ENCODE measurements around the gene TRPM5. TPM values are rescaled to one million over a fixed set of nuclear protein-coding genes. Genes with fewer than 3 reads are reported as not detected.

Gene TRPM5
- total RNA-seq, 1 experiment from 2014 or later = not detected

- H3K27ac ChIP-seq = no peak overlapping the region
Observed at GRCh38 chr11:2412323-2412722, 32.0 kb downstream of the TRPM5 start.

GRCh38 chr11:2411446-2412305 lies 32.6 kb downstream of the TRPM5 start:
- no peaks in the 10 kb centered on the region for H3K36me3 ChIP-seq
- no peak overlapping the region for H3K4me3 ChIP-seq
- peaks cover 9% of the 10 kb centered on the region for H3K27me3 ChIP-seq (replicated peaks)
- no peaks in the 10 kb centered on the region; the same call in 1 of the 2 replicates for H3K9me3 ChIP-seq (replicated peaks)
- H3K4me1 ChIP-seq (replicated peaks) = no peaks in the 10 kb centered on the region
- no peak for DNase-seq (ENCODE audit: low read depth in 1 of 2, low spot score in 2 of 2)
- H3K27ac ChIP-seq = no peak overlapping the region

More at GRCh38 chr11:2412323-2412722, 32.0 kb downstream of the TRPM5 start:
- 0 out of 2 replicates have a peak, but pooled peaks cover 2% of the 10 kb centered on the region for H3K4me1 ChIP-seq (replicated peaks)
- no peak overlapping the region for H3K4me3 ChIP-seq
- DNase-seq (ENCODE audit: low read depth in 1 of 2, low spot score in 2 of 2) = no peak
- H3K36me3 ChIP-seq = no peaks in the 10 kb centered on the region
- H3K9me3 ChIP-seq (replicated peaks) = no peaks in the 10 kb centered on the region; the same call in 1 of the 2 replicates
- H3K27me3 ChIP-seq (replicated peaks) = peaks cover 15% of the 10 kb centered on the region

- Histone ChIP-seq H3K36me3 (peaks cover 3% of the 10 kb centered on the region), H3K4me1 (replicated peaks) (no peaks in the 10 kb centered on the region), H3K27ac (no peak overlapping the region), H3K9me3 (replicated peaks) (no peaks in the 10 kb centered on the region), H3K4me3 (no peak overlapping the region), H3K27me3 (replicated peaks) (no peaks in the 10 kb centered on the region; the same call in 1 of the 2 replicates)
- no peak for DNase-seq (ENCODE audit: low read depth in 1 of 2, low spot score in 2 of 2)
Observed at GRCh38 chr11:2410616-2411015, 33.7 kb downstream of the TRPM5 start.

GRCh38 chr11:2409611-2410468 lies 34.5 kb downstream of the TRPM5 start:
- Histone ChIP-seq H3K9me3 (replicated peaks) (no peaks in the 10 kb centered on the region), H3K27me3 (replicated peaks) (no peaks in the 10 kb centered on the region; the same call in 1 of the 2 replicates), H3K27ac (no peak overlapping the region), H3K4me3 (no peak overlapping the region), H3K36me3 (peaks cover 10% of the 10 kb centered on the region), H3K4me1 (replicated peaks) (no peaks in the 10 kb centered on the region)
- DNase-seq (ENCODE audit: low read depth in 1 of 2, low spot score in 2 of 2) = no peak

- DNase-seq (ENCODE audit: low read depth in 1 of 2, low spot score in 2 of 2) = no peak
- Histone ChIP-seq H3K27me3 (replicated peaks) (no peaks in the 10 kb centered on the region; the same call in 1 of the 2 replicates), H3K4me3 (no peak overlapping the region), H3K36me3 (peaks cover 18% of the 10 kb centered on the region), H3K27ac (no peak overlapping the region), H3K4me1 (replicated peaks) (no peaks in the 10 kb centered on the region), H3K9me3 (replicated peaks) (no peaks in the 10 kb centered on the region)
Observed at GRCh38 chr11:2409126-2409525, 35.2 kb downstream of the TRPM5 start.

GRCh38 chr11:2408671-2409070 lies 35.6 kb downstream of the TRPM5 start:
- DNase-seq (ENCODE audit: low read depth in 1 of 2, low spot score in 2 of 2) = no peak
- Histone ChIP-seq H3K9me3 (replicated peaks) (no peaks in the 10 kb centered on the region), H3K4me1 (replicated peaks) (no peaks in the 10 kb centered on the region), H3K27me3 (replicated peaks) (no peaks in the 10 kb centered on the region; the same call in 1 of the 2 replicates), H3K27ac (no peak overlapping the region), H3K4me3 (no peak overlapping the region), H3K36me3 (peaks cover 22% of the 10 kb centered on the region)

- Histone ChIP-seq H3K9me3 (replicated peaks) (no peaks in the 10 kb centered on the region), H3K4me1 (replicated peaks) (peaks cover 3% of the 10 kb centered on the region), H3K4me3 (no peak overlapping the region), H3K36me3 (peaks cover 39% of the 10 kb centered on the region), H3K27me3 (replicated peaks) (no peaks in the 10 kb centered on the region; the same call in 1 of the 2 replicates), H3K27ac (no peak overlapping the region)
- DNase-seq (ENCODE audit: low read depth in 1 of 2, low spot score in 2 of 2) = no peak
Observed at GRCh38 chr11:2406878-2407410, 37.4 kb downstream of the TRPM5 start.

- Histone ChIP-seq H3K4me3 (no peak overlapping the region), H3K4me1 (replicated peaks) (peaks cover 8% of the 10 kb centered on the region), H3K27me3 (replicated peaks) (no peaks in the 10 kb centered on the region; the same call in 1 of the 2 replicates), H3K27ac (no peak overlapping the region), H3K9me3 (replicated peaks) (no peaks in the 10 kb centered on the region), H3K36me3 (peaks cover 44% of the 10 kb centered on the region)
- no peak for DNase-seq (ENCODE audit: low read depth in 1 of 2, low spot score in 2 of 2)
Observed at GRCh38 chr11:2406451-2406850, 37.9 kb downstream of the TRPM5 start.

- Histone ChIP-seq H3K27me3 (replicated peaks) (no peaks in the 10 kb centered on the region; the same call in 1 of the 2 replicates), H3K4me3 (no peak overlapping the region), H3K27ac (no peak overlapping the region)
Observed at GRCh38 chr11:2404735-2405196, 39.5 kb downstream of the TRPM5 start.

GRCh38 chr11:2402890-2403645 lies 41.2 kb downstream of the TRPM5 start:
- Histone ChIP-seq H3K27me3 (replicated peaks) (no peaks in the 10 kb centered on the region), H3K4me1 (replicated peaks) (peaks cover 25% of the 10 kb centered on the region), H3K4me3 (no peak overlapping the region), H3K36me3 (peaks cover 71% of the 10 kb centered on the region), H3K9me3 (replicated peaks) (no peaks in the 10 kb centered on the region), H3K27ac (no peak overlapping the region)
- DNase-seq (ENCODE audit: low read depth in 1 of 2, low spot score in 2 of 2) = no peak

More at GRCh38 chr11:2404735-2405196, 39.5 kb downstream of the TRPM5 start:
- no peaks in the 10 kb centered on the region for H3K9me3 ChIP-seq (replicated peaks)
- H3K36me3 ChIP-seq = peaks cover 55% of the 10 kb centered on the region
- H3K4me1 ChIP-seq (replicated peaks) = peaks cover 11% of the 10 kb centered on the region
- DNase-seq (ENCODE audit: low read depth in 1 of 2, low spot score in 2 of 2) = no peak

- peak overlapping the region; percentile 74; the same call in 1 of the 2 replicates for H3K4me3 ChIP-seq
- DNase-seq (ENCODE audit: low read depth in 1 of 2, low spot score in 2 of 2) = no peak
- H3K9me3 ChIP-seq (replicated peaks) = no peaks in the 10 kb centered on the region
- peaks cover 25% of the 10 kb centered on the region for H3K4me1 ChIP-seq (replicated peaks)
- H3K27ac ChIP-seq = no peak overlapping the region
- H3K36me3 ChIP-seq = peaks cover 78% of the 10 kb centered on the region
- H3K27me3 ChIP-seq (replicated peaks) = no peaks in the 10 kb centered on the region
Observed at GRCh38 chr11:2402106-2402505, 42.2 kb downstream of the TRPM5 start.

- no peak for DNase-seq (ENCODE audit: low read depth in 1 of 2, low spot score in 2 of 2)
- no peaks in the 10 kb centered on the region for H3K9me3 ChIP-seq (replicated peaks)
- peaks cover 84% of the 10 kb centered on the region for H3K36me3 ChIP-seq
- peaks cover 25% of the 10 kb centered on the region for H3K4me1 ChIP-seq (replicated peaks)
- H3K27me3 ChIP-seq (replicated peaks) = no peaks in the 10 kb centered on the region
- no peak overlapping the region for H3K27ac ChIP-seq
- H3K4me3 ChIP-seq = peak overlapping the region; percentile 74
Observed at GRCh38 chr11:2401436-2401984, 42.8 kb downstream of the TRPM5 start.
